ENCODE measurements around the gene PRKCH.

- TF ChIP-seq CTCF (CRISPR knock-in tag; IDR thresholded peaks at IDR 0.05) (no peak), EP300 (IDR thresholded peaks at IDR 0.05; ENCODE audit: low read depth in 2 of 2, low read length in 2 of 2) (no peak), EP300 (CRISPR knock-in tag; IDR thresholded peaks at IDR 0.05; ENCODE audit: borderline replicate concordance) (no peak), ZNF292 (CRISPR knock-in tag; IDR thresholded peaks at IDR 0.05; ENCODE audit: borderline replicate concordance, low read depth) (no peak), FOSL1 (CRISPR knock-in tag; IDR thresholded peaks at IDR 0.05; ENCODE audit: borderline replicate concordance) (no peak), SNRNP70 (IDR thresholded peaks at IDR 0.05; ENCODE audit: low read depth, low read length) (no peak), ZBTB7B (CRISPR knock-in tag; IDR thresholded peaks at IDR 0.05) (no peak), KLF6 (CRISPR knock-in tag; IDR thresholded peaks at IDR 0.05) (no peak), ZNF572 (CRISPR knock-in tag; IDR thresholded peaks at IDR 0.05) (no peak), POLR2A (IDR thresholded peaks at IDR 0.05; ENCODE audit: insufficient read depth in 1 of 2, low read depth in 2 of 2, low read length in 2 of 2) (no peak), CCAR2 (optimal IDR thresholded peaks at IDR 0.05; ENCODE audit: low read depth, low read length) (no peak), ATF6 (CRISPR knock-in tag; conservative IDR thresholded peaks at IDR 0.05) (no peak), SNAPC2 (CRISPR knock-in tag; IDR thresholded peaks at IDR 0.05) (no peak)
These were observed 162.1 kb downstream of the PRKCH start for GRCh38 chr14:61483476-61483875.
